Mucosa of descending colon (tissue), 3 donors: ENCODE results near the gene ADRA1B. TPM values are rescaled to one million over a fixed set of nuclear protein-coding genes. Genes with fewer than 3 reads are reported as not detected.

Experiments used
- ATAC-seq: fragments of 200-7000 bp; cut with Tn5 transposase; one replicate; pipeline ENCODE4 v1.9.1; 2020; ENCODE audit warnings: mild to moderate bottlenecking, moderate library complexity
- DNase-seq, 3 donors: peaks; one replicate each; pipeline ENCODE4 v3.0.0-alpha.2; 2020
- H3K36me3 ChIP-seq: fragments of 200-600 bp; one replicate; pipeline ENCODE4 v1.8.0; 2021; ENCODE audit warnings: low read depth, mild to moderate bottlenecking
- H3K4me1 ChIP-seq: fragments of 200-600 bp; one replicate; pipeline ENCODE4 v1.8.0; 2021; ENCODE audit warnings: low read depth, mild to moderate bottlenecking
- H3K4me3 ChIP-seq: fragments of 200-600 bp; one replicate; pipeline ENCODE4 v1.8.0; 2021; ENCODE audit warnings: mild to moderate bottlenecking
- H3K9me3 ChIP-seq: fragments of 200-600 bp; one replicate; pipeline ENCODE4 v1.8.0; 2021; ENCODE audit warnings: mild to moderate bottlenecking
- intact Hi-C, 2 donors: fragments of 100-400 bp; cut with DNase I in 1 of 2; cut with micrococcal nuclease in 1 of 2; formaldehyde crosslinking; loops; one replicate each; pipeline versions ENCODE4 v1.11.0 to v1.11.1; 2022; cut with DNase I, micrococcal nuclease
- total RNA-seq, 3 donors: library from RNA; stranded (reverse); fragmentation: NEBNext Ultra II Directional in 2 of 3; extraction: Animal tissue kit (Norgen Biotek cat#: 25700) in 2 of 3; gene quantifications; one replicate each; pipeline versions ENCODE4 v1.2.1 to v1.2.4, GENCODE V29; 2021 to 2023
- TF ChIP-seq, protein P1 (sequence below): fragments of 200-600 bp; IDR thresholded peaks from one replicate; pipeline ENCODE4 v1.8.0; 2022; ENCODE audit warnings: antibody characterized with exemption, mild to moderate bottlenecking
- donor health status: DM: no; HTN: no; CAD: no; lungs with moderate emphysema.
- donor health status: DM: no; HTN: no; CAD: no.
- donor health status: DM: no; HTN: yes; CAD: no.

Gene ADRA1B
- total RNA-seq, 3 donors from 2014 or later: 0.51 to 0.89 (median 0.69) TPM

DNA sequence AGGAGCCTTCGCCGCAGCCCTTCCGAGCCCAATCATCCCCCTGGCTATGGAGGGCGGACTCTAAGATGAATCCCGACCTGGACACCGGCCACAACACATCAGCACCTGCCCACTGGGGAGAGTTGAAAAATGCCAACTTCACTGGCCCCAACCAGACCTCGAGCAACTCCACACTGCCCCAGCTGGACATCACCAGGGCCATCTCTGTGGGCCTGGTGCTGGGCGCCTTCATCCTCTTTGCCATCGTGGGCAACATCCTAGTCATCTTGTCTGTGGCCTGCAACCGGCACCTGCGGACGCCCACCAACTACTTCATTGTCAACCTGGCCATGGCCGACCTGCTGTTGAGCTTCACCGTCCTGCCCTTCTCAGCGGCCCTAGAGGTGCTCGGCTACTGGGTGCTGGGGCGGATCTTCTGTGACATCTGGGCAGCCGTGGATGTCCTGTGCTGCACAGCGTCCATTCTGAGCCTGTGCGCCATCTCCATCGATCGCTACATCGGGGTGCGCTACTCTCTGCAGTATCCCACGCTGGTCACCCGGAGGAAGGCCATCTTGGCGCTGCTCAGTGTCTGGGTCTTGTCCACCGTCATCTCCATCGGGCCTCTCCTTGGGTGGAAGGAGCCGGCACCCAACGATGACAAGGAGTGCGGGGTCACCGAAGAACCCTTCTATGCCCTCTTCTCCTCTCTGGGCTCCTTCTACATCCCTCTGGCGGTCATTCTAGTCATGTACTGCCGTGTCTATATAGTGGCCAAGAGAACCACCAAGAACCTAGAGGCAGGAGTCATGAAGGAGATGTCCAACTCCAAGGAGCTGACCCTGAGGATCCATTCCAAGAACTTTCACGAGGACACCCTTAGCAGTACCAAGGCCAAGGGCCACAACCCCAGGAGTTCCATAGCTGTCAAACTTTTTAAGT, 819 bp downstream of the ADRA1B start:
- ATAC-seq: no peak
- TF ChIP-seq, protein P1, sequence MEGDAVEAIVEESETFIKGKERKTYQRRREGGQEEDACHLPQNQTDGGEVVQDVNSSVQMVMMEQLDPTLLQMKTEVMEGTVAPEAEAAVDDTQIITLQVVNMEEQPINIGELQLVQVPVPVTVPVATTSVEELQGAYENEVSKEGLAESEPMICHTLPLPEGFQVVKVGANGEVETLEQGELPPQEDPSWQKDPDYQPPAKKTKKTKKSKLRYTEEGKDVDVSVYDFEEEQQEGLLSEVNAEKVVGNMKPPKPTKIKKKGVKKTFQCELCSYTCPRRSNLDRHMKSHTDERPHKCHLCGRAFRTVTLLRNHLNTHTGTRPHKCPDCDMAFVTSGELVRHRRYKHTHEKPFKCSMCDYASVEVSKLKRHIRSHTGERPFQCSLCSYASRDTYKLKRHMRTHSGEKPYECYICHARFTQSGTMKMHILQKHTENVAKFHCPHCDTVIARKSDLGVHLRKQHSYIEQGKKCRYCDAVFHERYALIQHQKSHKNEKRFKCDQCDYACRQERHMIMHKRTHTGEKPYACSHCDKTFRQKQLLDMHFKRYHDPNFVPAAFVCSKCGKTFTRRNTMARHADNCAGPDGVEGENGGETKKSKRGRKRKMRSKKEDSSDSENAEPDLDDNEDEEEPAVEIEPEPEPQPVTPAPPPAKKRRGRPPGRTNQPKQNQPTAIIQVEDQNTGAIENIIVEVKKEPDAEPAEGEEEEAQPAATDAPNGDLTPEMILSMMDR: no peak
- intact Hi-C loops: no loop called here
- Histone ChIP-seq H3K36me3 (no peaks in the 10 kb centered on the region), H3K4me3 (no peak overlapping the region), H3K9me3 (no peaks in the 10 kb centered on the region), H3K4me1 (peaks cover 7% of the 10 kb centered on the region)
- DNase-seq: no peak

- intact Hi-C loops: no loop called here
- Histone ChIP-seq H3K36me3 (no peaks in the 10 kb centered on the region), H3K9me3 (no peaks in the 10 kb centered on the region), H3K4me1 (peaks cover 7% of the 10 kb centered on the region), H3K4me3 (no peak overlapping the region)
- peak; percentile 20 for ATAC-seq
- TF ChIP-seq, protein P1: no peak
- no peak for DNase-seq
These were observed 1.7 kb downstream of the ADRA1B start for GRCh38 chr5:159917994-159918393.

DNA sequence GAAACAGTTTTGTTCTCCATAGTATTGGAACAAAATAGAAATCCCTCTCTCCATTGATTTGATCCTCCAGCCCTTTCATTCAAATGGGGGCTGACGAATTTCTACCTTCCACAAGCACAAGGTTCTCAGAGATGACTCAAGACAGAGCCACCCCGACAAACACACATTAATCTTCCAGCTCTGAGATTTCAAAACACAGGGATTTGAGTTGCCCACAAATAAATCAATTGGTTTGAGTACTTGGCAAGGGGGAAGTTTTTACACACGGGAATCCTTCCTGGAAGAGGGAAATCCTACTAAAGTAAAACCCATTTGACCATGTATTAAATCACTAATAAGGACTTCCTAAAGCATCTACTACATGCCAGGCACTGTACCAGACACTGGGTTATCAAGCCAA, 5.4 kb downstream of the ADRA1B start:
- Histone ChIP-seq H3K9me3 (no peaks in the 10 kb centered on the region), H3K36me3 (no peaks in the 10 kb centered on the region), H3K4me1 (peaks cover 1% of the 10 kb centered on the region), H3K4me3 (no peak overlapping the region)
- TF ChIP-seq, protein P1: no peak
- intact Hi-C loops: no loop called here
- DNase-seq (no peak), ATAC-seq (no peak)

DNA sequence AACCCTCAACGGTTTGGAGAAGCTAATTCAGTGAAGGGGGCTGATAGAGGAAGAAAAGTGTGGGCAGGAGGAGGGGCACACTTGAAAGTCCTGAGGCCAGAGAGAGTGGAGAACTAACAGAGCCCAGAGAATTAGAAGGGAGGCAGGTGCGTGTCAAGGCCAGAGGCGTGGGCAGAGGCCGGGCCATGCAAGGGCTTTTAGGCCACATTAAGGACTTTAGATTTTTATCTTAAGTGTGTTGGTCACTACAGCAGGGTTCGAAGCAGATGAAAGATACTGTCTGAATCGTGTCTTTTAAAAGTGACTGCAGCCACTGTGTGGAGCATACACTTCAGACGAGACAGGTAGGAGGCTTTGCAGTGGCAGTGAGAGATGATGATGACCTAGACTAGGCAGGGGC, 6.7 kb downstream of the ADRA1B start:
- Histone ChIP-seq H3K36me3 (no peaks in the 10 kb centered on the region), H3K4me1 (no peaks in the 10 kb centered on the region), H3K9me3 (no peaks in the 10 kb centered on the region), H3K4me3 (no peak overlapping the region)
- ATAC-seq: no peak
- intact Hi-C loops: no loop called here
- TF ChIP-seq, protein P1: no peak
- DNase-seq: no peak

- ATAC-seq (peak; percentile 43), DNase-seq (peak in 2 of 3 donors; percentile 32 to 56)
- no peaks in the 10 kb centered on the region for H3K4me1 ChIP-seq
- no peaks in the 10 kb centered on the region for H3K36me3 ChIP-seq
- TF ChIP-seq, protein P1: no peak
- intact Hi-C loops: no loop called here
- no peak overlapping the region for H3K4me3 ChIP-seq
- no peaks in the 10 kb centered on the region for H3K9me3 ChIP-seq
These were observed 12.0 kb downstream of the ADRA1B start for GRCh38 chr5:159928122-159928909.
